Measurements from ENCODE around the gene ITIH5. TPM values are rescaled to one million over a fixed set of nuclear protein-coding genes. Genes with fewer than 3 reads are reported as not detected.

The ITIH5 gene
- total RNA-seq, 1 donor from 2014 or later = 0.29 TPM

- H3K4me1 Mint-ChIP-seq (ENCODE audit: low read depth, unreplicated experiment) = no peaks in the 10 kb centered on the region
- H3K27ac Mint-ChIP-seq (ENCODE audit: unreplicated experiment) = no peak overlapping the region
- no peaks in the 10 kb centered on the region for H3K27me3 Mint-ChIP-seq (ENCODE audit: unreplicated experiment)
- no peak overlapping the region for H3K4me3 Mint-ChIP-seq (ENCODE audit: unreplicated experiment)
- TF ChIP-seq CTCF (IDR thresholded peaks at IDR 0.05; ENCODE audit: partially characterized antibody, unreplicated experiment) = no peak
- DNase-seq = no peak
- no peaks in the 10 kb centered on the region for H3K36me3 Mint-ChIP-seq (ENCODE audit: unreplicated experiment)
- H3K9me3 Mint-ChIP-seq (ENCODE audit: unreplicated experiment) = peaks cover 1% of the 10 kb centered on the region
Measured at GRCh38 chr10:7533657-7534479, 132.9 kb downstream of the ITIH5 start.

- no peak for TF ChIP-seq CTCF (IDR thresholded peaks at IDR 0.05; ENCODE audit: partially characterized antibody, unreplicated experiment)
- H3K36me3 Mint-ChIP-seq (ENCODE audit: unreplicated experiment) = no peaks in the 10 kb centered on the region
- H3K27me3 Mint-ChIP-seq (ENCODE audit: unreplicated experiment) = no peaks in the 10 kb centered on the region
- no peak for DNase-seq
- peaks cover 1% of the 10 kb centered on the region for H3K9me3 Mint-ChIP-seq (ENCODE audit: unreplicated experiment)
- H3K4me3 Mint-ChIP-seq (ENCODE audit: unreplicated experiment) = no peak overlapping the region
- H3K27ac Mint-ChIP-seq (ENCODE audit: unreplicated experiment) = no peak overlapping the region
- H3K4me1 Mint-ChIP-seq (ENCODE audit: low read depth, unreplicated experiment) = no peaks in the 10 kb centered on the region
Measured at GRCh38 chr10:7532723-7533498, 133.9 kb downstream of the ITIH5 start.

GRCh38 chr10:7529638-7530037, 137.1 kb downstream of the ITIH5 start:
- H3K36me3 Mint-ChIP-seq (ENCODE audit: unreplicated experiment) = no peaks in the 10 kb centered on the region
- H3K27me3 Mint-ChIP-seq (ENCODE audit: unreplicated experiment) = no peaks in the 10 kb centered on the region
- H3K4me3 Mint-ChIP-seq (ENCODE audit: unreplicated experiment) = no peak overlapping the region
- H3K27ac Mint-ChIP-seq (ENCODE audit: unreplicated experiment) = no peak overlapping the region
- TF ChIP-seq CTCF (IDR thresholded peaks at IDR 0.05; ENCODE audit: partially characterized antibody, unreplicated experiment) = no peak
- peak; percentile 44 for DNase-seq
- H3K4me1 Mint-ChIP-seq (ENCODE audit: low read depth, unreplicated experiment) = no peaks in the 10 kb centered on the region
- H3K9me3 Mint-ChIP-seq (ENCODE audit: unreplicated experiment) = no peaks in the 10 kb centered on the region

- H3K9me3 Mint-ChIP-seq (ENCODE audit: unreplicated experiment) = no peaks in the 10 kb centered on the region
- H3K27me3 Mint-ChIP-seq (ENCODE audit: unreplicated experiment) = no peaks in the 10 kb centered on the region
- TF ChIP-seq CTCF (IDR thresholded peaks at IDR 0.05; ENCODE audit: partially characterized antibody, unreplicated experiment) = no peak
- H3K4me3 Mint-ChIP-seq (ENCODE audit: unreplicated experiment) = no peak overlapping the region
- H3K4me1 Mint-ChIP-seq (ENCODE audit: low read depth, unreplicated experiment) = no peaks in the 10 kb centered on the region
- H3K27ac Mint-ChIP-seq (ENCODE audit: unreplicated experiment) = no peak overlapping the region
- DNase-seq = no peak
- no peaks in the 10 kb centered on the region for H3K36me3 Mint-ChIP-seq (ENCODE audit: unreplicated experiment)
Measured at GRCh38 chr10:7527468-7527867, 139.3 kb downstream of the ITIH5 start.

- no peaks in the 10 kb centered on the region for H3K27me3 Mint-ChIP-seq (ENCODE audit: unreplicated experiment)
- no peaks in the 10 kb centered on the region for H3K4me1 Mint-ChIP-seq (ENCODE audit: low read depth, unreplicated experiment)
- DNase-seq = no peak
Measured at GRCh38 chr10:7526017-7526400, 140.8 kb downstream of the ITIH5 start.

More at GRCh38 chr10:7526017-7526400, 140.8 kb downstream of the ITIH5 start:
- no peaks in the 10 kb centered on the region for H3K36me3 Mint-ChIP-seq (ENCODE audit: unreplicated experiment)
- no peaks in the 10 kb centered on the region for H3K9me3 Mint-ChIP-seq (ENCODE audit: unreplicated experiment)
- no peak overlapping the region for H3K27ac Mint-ChIP-seq (ENCODE audit: unreplicated experiment)
- no peak overlapping the region for H3K4me3 Mint-ChIP-seq (ENCODE audit: unreplicated experiment)
- no peak for TF ChIP-seq CTCF (IDR thresholded peaks at IDR 0.05; ENCODE audit: partially characterized antibody, unreplicated experiment)
